IPS DF 6.9 (cell line): Measurements from ENCODE around the gene EPS8L1.

Experiments
- DNase-seq: peaks from one replicate; pipeline ENCODE4 v3.0.0-alpha.2; 2013; ENCODE audit warnings: low read depth, low spot score
- H3K27ac ChIP-seq: one replicate; pipeline ENCODE4 v1.5.1; 2013; ENCODE audit warnings: low read length, control low read depth
- H3K27me3 ChIP-seq: 2 replicates; pipeline ENCODE4 v1.6.1; 2013; ENCODE audit warnings: mild to moderate bottlenecking, low read length; ENCODE audit not compliant: control insufficient read depth, insufficient read depth
- H3K36me3 ChIP-seq: 2 replicates; pipeline ENCODE4 v1.6.1; 2013; ENCODE audit warnings: low read length; ENCODE audit not compliant: control insufficient read depth, insufficient read depth
- H3K4me1 ChIP-seq: 2 replicates; pipeline ENCODE4 v1.6.1; 2013; ENCODE audit warnings: low read length; ENCODE audit not compliant: control insufficient read depth, insufficient read depth
- H3K4me3 ChIP-seq: 2 replicates; pipeline ENCODE4 v1.5.1; 2013; ENCODE audit warnings: mild to moderate bottlenecking, low read length
- H3K9me3 ChIP-seq: 2 replicates; pipeline ENCODE4 v1.6.1; 2013; ENCODE audit warnings: low read length, inconsistent platforms; ENCODE audit not compliant: control insufficient read depth, insufficient read depth
- WGBS: extraction: QIAGEN DNeasy Blood & Tissue Kit; methylation state at CpG from one replicate; pipeline ENCODE4 v1.1.7; 2013; ENCODE audit warnings: mixed read lengths, missing lambda C conversion rate; ENCODE audit not compliant: insufficient read length, insufficient coverage; 5-methylcytosine and 5-hydroxymethylcytosine counted together

The EPS8L1 gene

DNA sequence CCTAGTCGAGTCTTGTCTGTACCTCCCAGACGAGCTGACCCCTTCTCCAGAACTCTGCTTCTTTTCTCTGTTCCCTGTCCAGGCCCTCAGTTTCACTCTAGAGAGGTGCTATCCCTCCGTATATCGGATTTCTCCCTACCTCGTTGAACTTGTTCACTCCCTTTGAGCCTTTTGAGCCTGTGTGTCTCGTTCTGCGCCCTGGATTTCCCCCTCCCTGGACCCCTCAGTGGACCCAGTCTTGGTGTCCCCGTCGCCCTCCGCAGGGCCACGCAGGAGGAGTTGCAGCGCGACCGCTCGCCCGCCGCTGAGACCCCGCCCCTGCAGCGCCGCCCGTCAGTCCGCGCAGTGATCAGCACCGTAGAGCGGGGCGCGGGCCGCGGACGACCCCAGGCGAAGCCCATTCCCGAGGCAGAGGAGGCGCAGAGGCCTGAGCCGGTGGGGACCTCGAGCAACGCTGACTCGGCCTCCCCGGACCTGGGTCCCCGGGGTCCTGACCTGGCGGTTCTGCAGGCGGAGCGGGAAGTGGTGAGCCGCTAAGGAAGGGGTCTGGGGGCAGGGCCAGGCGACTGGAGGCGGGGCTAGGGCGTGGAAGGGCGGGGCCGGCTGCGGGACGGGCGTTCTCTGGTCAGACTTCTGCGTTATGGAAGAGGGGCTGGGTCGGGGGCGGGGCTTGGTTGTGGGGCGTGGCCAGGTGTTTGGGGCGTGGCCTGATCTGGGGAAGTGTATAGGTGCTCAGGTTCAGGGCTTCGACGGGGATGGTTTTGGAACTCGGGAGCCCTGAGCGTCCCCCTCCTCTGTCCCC is 5.5 kb downstream of the EPS8L1 start:
- whole genome bisulfite sequencing = no CpG with 5 or more reads among the region's 60 CpGs
- H3K27me3 ChIP-seq = peaks cover 5% of the 10 kb centered on the region
- no peak overlapping the region for H3K27ac ChIP-seq
- H3K36me3 ChIP-seq = no peaks in the 10 kb centered on the region
- H3K9me3 ChIP-seq = no peaks in the 10 kb centered on the region
- H3K4me1 ChIP-seq = peaks cover 8% of the 10 kb centered on the region
- peak overlapping the region; percentile 66 for H3K4me3 ChIP-seq
- DNase-seq = no peak

DNA sequence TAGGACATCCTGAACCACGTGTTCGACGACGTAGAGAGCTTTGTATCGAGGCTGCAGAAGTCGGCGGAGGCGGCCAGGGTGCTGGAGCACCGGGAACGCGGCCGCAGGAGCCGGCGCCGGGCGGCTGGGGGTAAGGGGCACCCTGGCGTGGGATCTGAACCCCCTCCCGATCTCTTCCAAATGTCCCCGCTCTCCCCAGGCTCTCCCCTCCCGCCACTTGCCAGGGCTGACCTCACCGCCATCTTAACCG is 6.0 kb downstream of the EPS8L1 start:
- no peaks in the 10 kb centered on the region for H3K36me3 ChIP-seq
- H3K27ac ChIP-seq = no peak overlapping the region
- peaks cover 5% of the 10 kb centered on the region for H3K27me3 ChIP-seq
- WGBS = no CpG with 5 or more reads among the region's 22 CpGs
- no peak for DNase-seq
- H3K4me3 ChIP-seq = no peak overlapping the region
- no peaks in the 10 kb centered on the region for H3K9me3 ChIP-seq
- peaks cover 5% of the 10 kb centered on the region for H3K4me1 ChIP-seq

DNA sequence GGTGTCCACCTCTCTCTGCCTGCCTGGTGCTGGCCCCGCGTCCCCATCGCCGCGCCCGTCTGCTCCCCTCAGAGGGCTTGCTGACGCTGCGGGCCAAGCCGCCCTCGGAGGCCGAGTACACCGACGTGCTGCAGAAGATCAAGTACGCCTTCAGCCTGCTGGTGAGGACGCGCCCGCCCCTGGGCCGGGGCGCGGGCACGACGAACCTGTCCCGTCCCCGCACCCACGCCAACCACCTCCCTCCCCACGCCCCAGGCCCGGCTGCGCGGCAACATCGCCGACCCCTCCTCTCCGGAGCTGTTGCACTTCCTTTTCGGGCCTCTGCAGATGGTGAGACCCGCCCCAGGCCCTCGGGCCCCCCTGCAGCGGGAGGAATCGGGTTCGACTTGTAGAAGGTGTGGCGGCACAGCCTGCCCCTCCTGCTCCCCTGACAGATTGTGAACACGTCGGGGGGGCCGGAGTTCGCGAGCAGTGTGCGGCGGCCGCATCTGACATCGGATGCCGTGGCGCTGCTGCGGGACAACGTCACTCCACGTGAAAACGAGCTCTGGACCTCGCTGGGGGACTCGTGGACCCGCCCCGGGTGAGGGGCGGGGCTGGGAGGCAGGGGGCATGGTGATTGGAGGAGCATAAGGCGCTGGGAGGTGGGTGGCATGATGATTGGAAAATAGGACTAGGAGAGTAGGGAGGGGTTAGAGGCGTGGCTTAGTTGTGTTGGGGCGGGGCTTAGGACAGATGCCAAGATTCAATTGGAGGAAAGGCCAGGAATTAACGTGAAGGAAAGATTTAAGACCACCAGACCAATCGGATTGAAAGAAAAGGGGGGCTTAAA is 6.6 kb downstream of the EPS8L1 start:
- Histone ChIP-seq H3K27me3 (peaks cover 5% of the 10 kb centered on the region), H3K9me3 (no peaks in the 10 kb centered on the region), H3K36me3 (no peaks in the 10 kb centered on the region), H3K4me3 (no peak overlapping the region), H3K27ac (no peak overlapping the region), H3K4me1 (peaks cover 5% of the 10 kb centered on the region)
- DNase-seq = no peak
- WGBS = no CpG with 5 or more reads among the region's 64 CpGs

DNA sequence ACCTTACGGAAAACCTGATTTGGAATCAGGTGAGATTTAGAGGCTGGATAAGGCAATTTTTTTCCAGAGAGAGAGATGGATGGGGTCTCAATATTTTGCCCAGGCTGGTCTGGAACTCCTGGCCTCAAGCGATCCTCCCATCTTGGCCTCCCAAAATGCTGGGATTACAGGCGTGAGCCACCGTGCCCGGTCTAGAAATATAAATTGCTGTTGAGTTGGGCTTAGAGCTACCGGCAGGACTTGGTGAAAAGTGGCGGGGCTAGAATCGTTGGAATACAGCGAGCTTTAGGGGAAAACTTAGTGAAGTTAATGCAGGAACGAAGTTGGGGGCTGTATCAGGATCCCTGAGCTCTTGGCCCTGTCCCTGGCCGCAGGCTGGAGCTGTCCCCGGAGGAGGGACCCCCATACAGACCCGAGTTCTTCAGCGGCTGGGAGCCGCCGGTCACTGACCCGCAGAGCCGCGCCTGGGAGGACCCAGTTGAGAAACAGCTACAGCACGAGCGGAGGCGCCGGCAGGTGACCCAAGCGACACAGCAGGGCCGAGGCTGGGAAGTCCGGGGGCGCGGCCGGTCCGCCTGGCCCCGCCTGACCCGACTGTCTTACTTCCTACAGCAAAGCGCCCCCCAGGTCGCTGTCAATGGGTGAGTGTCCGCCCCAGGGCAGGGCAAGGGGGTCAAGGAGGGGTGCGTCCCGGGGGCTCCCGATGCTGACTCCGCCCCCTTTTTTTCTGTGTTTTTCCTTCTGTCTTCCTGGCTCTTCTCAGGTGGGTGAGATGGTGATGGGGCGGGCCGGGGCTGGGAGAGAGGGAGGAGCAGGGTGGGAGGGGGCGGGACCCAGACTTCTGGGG is 7.6 kb downstream of the EPS8L1 start:
- Histone ChIP-seq H3K4me1 (peaks cover 10% of the 10 kb centered on the region), H3K9me3 (no peaks in the 10 kb centered on the region), H3K36me3 (no peaks in the 10 kb centered on the region), H3K27me3 (peaks cover 5% of the 10 kb centered on the region), H3K27ac (no peak overlapping the region), H3K4me3 (no peak overlapping the region; the same call in 1 of the 2 replicates)
- WGBS = no CpG with 5 or more reads among the region's 42 CpGs
- DNase-seq = no peak

DNA sequence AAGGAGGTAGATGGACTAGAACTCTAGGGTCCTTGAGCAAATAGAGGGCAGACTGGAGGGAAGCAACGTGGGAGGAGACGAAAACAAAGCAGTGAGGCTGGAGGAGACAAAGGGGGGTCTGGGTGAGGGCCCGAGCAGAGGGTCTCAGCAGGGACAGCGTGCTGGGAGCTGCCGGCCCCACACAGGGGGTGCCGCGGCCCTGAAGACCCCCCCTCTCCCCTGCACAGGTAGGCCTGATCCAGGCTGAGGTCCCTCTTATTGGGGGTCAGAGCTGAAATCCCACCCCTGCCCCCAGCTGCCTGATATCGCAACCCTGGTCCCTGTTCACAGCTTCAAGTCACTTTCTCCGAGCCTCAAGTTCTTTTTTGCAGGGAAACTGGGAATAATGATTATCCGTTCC is 8.7 kb downstream of the EPS8L1 start:
- H3K9me3 ChIP-seq = no peaks in the 10 kb centered on the region
- no CpG with 5 or more reads among the region's 10 CpGs for WGBS
- H3K4me1 ChIP-seq = peaks cover 12% of the 10 kb centered on the region
- H3K4me3 ChIP-seq = no peak overlapping the region
- H3K27ac ChIP-seq = no peak overlapping the region
- peaks cover 5% of the 10 kb centered on the region for H3K27me3 ChIP-seq
- H3K36me3 ChIP-seq = no peaks in the 10 kb centered on the region
- DNase-seq = no peak

DNA sequence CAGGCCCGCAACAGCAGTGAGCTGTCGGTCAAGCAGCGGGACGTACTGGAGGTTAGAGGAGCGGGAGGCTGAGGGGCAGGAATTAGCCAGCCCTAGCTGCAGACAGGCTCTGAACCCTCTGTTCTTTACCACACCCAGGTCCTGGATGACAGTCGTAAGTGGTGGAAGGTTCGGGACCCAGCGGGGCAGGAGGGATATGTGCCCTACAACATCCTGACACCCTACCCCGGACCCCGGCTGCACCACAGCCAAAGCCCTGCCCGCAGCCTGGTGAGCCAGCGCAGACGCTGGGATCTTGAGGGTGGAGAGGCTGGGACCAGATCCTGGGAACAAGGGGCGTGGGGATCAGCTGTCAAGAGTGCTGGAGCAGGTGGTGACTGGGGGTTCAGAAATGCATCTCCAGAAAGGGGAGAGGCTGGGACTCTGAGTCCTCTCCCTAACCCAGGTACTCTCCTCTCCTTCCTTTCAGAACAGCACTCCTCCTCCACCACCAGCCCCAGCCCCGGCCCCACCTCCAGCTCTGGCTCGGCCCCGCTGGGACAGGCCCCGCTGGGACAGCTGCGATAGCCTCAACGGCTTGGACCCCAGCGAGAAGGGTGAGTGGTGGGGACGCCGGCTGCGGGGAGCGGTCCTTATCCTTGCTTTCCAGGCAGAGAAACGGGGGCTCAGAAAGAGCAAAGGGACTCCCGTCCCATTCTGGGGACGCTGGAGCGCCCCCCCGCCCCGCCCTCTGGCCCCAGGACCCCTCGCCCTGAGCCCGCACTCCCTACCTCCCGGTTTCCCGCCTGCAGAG is 10.4 kb downstream of the EPS8L1 start:
- Histone ChIP-seq H3K36me3 (no peaks in the 10 kb centered on the region), H3K4me1 (peaks cover 10% of the 10 kb centered on the region), H3K27me3 (peaks cover 5% of the 10 kb centered on the region), H3K4me3 (peak overlapping the region; percentile 30; the same call in 1 of the 2 replicates), H3K9me3 (no peaks in the 10 kb centered on the region), H3K27ac (no peak overlapping the region)
- WGBS = no CpG with 5 or more reads among the region's 35 CpGs
- no peak for DNase-seq

DNA sequence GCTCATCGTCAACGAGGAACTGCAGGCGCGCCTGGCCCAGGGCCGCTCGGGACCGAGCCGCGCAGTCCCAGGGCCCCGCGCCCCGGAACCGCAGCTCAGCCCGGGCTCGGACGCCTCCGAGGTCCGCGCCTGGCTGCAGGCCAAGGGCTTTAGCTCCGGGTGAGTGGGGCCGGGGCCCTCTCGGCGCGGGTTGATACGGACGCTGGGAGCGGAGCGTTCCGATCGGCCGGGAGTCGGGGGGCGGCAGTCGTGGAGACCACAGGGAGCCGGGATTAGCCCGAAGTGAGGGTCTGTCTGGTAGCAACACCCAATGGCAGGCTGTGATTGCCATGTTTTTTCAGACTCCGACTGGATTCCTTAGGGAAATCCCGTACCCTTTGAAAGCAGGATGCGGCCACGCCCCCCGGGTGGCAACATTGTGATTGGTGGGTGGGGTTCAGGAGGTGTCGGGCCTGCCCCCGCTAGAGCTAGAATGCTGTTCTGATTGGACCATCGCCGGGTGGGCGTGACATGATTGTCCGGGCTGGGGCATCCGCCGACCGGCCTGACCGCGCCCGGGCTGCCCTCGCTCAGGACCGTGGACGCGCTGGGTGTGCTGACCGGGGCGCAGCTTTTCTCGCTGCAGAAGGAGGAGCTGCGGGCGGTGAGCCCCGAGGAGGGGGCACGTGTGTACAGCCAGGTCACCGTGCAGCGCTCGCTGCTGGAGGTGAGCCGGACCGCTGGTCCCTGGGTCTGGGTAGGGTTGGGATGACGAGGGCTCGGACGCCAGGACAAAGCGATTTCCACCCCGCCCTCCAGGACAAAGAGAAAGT is 11.3 kb downstream of the EPS8L1 start:
- H3K9me3 ChIP-seq = no peaks in the 10 kb centered on the region
- peaks cover 5% of the 10 kb centered on the region for H3K27me3 ChIP-seq
- peak; percentile 94 for DNase-seq
- peak overlapping the region; percentile 45; the same call in 1 of the 2 replicates for H3K4me3 ChIP-seq
- no peaks in the 10 kb centered on the region for H3K36me3 ChIP-seq
- H3K27ac ChIP-seq = no peak overlapping the region
- no CpG with 5 or more reads among the region's 74 CpGs for WGBS
- H3K4me1 ChIP-seq = peaks cover 10% of the 10 kb centered on the region

DNA sequence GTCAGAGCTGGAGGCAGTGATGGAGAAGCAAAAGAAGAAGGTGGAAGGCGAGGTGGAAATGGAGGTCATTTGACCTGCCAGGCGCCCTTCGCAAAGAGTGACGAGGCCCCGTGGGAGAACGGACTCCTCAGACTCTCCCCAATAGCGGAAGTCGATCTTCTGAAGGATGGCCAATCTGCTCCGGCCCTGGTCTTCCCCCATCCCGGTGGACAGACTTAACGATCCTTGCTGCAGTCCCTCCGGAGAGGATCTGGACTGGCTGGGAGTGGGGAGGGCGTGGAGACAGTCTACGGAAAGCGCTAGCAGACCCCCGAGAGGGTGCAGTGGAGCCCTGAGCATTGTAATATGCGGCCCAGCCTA is 11.9 kb downstream of the EPS8L1 start:
- Histone ChIP-seq H3K4me1 (peaks cover 12% of the 10 kb centered on the region), H3K27me3 (peaks cover 5% of the 10 kb centered on the region), H3K27ac (no peak overlapping the region), H3K9me3 (no peaks in the 10 kb centered on the region), H3K4me3 (peak overlapping the region; percentile 45; the same call in 1 of the 2 replicates), H3K36me3 (no peaks in the 10 kb centered on the region)
- WGBS = no CpG with 5 or more reads among the region's 17 CpGs
- DNase-seq = no peak

DNA sequence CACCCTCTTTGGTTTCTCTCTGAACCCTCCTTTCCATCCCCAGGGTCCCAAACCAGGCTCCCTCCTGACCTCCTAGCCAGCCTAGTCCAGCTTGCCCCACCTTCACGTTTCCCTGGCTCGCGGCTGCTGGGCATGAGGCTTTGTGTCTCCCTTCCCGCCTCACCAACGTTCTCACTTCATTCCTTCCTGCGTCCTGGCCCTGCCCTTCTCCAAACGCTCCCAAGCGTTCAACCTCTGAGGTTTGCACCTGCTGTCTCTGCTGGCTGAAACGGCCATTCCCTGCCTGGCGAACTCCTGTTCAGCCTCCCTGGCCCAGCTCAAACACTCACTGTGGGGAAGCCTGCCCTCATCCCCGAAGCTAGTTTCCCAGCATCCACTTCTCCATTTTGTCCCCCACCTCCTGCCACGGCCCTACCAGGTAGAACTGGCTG is 12.4 kb downstream of the EPS8L1 start:
- no peaks in the 10 kb centered on the region for H3K36me3 ChIP-seq
- peaks cover 5% of the 10 kb centered on the region for H3K27me3 ChIP-seq
- no peak overlapping the region for H3K27ac ChIP-seq
- WGBS = no CpG with 5 or more reads among the region's 12 CpGs
- no peaks in the 10 kb centered on the region for H3K9me3 ChIP-seq
- H3K4me3 ChIP-seq = no peak overlapping the region
- peaks cover 14% of the 10 kb centered on the region for H3K4me1 ChIP-seq
- no peak for DNase-seq
